Measurements from ENCODE around the gene KCTD5. TPM values are rescaled to one million over a fixed set of nuclear protein-coding genes. Genes with fewer than 3 reads are reported as not detected.

Gene KCTD5
- total and polyA plus RNA-seq, 9 of the 15 experiments (the other 6 are each of a cell fraction or from before 2014, with no cell fraction given), result 0.73 to 58.3 (median 32.3) TPM

- H3K27me3 ChIP-seq (ENCODE audit: control insufficient read depth in 2 of 2, insufficient read depth in 2 of 2, low read length in 2 of 2), result peaks cover 19 to 35% of the 10 kb centered on the region in 2 experiments; a peak in 4 of 5 replicates
- 4% methylated on average over 9 of the region's 9 CpGs for WGBS (ENCODE audit: insufficient coverage, low coverage, missing lambda C conversion rate)
- H3K4me3 ChIP-seq, result no peak overlapping the region
- no peaks in the 10 kb centered on the region for H3K9me1 ChIP-seq (ENCODE audit: control insufficient read depth, insufficient read depth, low read length)
- peaks cover 4% of the 10 kb centered on the region; the same call in 1 of the 2 replicates for H4K20me1 ChIP-seq (replicated peaks; ENCODE audit: control insufficient read depth, insufficient read depth, low read length)
- BruUV-seq (replicated peaks), result no TSS peak
- in situ Hi-C loops (cut with MboI) (no loop called here), intact Hi-C loops (cut with micrococcal nuclease) (no loop called here)
- no peak overlapping the region for H2AFZ ChIP-seq (ENCODE audit: low read depth, low read length)
- ATAC-seq (no peak), FAIRE-seq (no peak), DNase-seq (ENCODE audit: extremely low read depth in 1 of 4, low spot score in 3 of 4) (no peak)
- H3K9me3 ChIP-seq (replicated peaks; ENCODE audit: control insufficient read depth, insufficient read depth, low read depth, low read length), result no peaks in the 10 kb centered on the region
- H3K9ac ChIP-seq (ENCODE audit: insufficient read depth in 1 of 2, low read depth in 2 of 2, low read length in 2 of 2), result no peak overlapping the region
- CTCF ChIA-PET (ENCODE audit: low intra/inter-chr PET ratio), result no interaction called here
- POLR2A ChIA-PET, result no interaction called here
- no peak overlapping the region for H3K27ac ChIP-seq (ENCODE audit: extremely low read depth, low read depth, low read length)
- H3K4me1 ChIP-seq (replicated peaks in 1 of 2; ENCODE audit: control insufficient read depth in 2 of 2, insufficient read depth in 2 of 2, low read length in 2 of 2), result peaks cover 0 to 75% of the 10 kb centered on the region in 2 experiments; a peak in 2 of 5 replicates
- H3K36me3 ChIP-seq (ENCODE audit: control insufficient read depth, insufficient read depth, low read length), result no peaks in the 10 kb centered on the region
- TF ChIP-seq FOS (IDR thresholded peaks at IDR 0.05; ENCODE audit: extremely low read depth, insufficient read length) (no peak), ELF2 (CRISPR knock-in tag; IDR thresholded peaks at IDR 0.05) (no peak), ZNF23 (CRISPR knock-in tag; IDR thresholded peaks at IDR 0.05) (no peak), ZNF224 (CRISPR knock-in tag; IDR thresholded peaks at IDR 0.05) (no peak), ZFP1 (CRISPR knock-in tag; IDR thresholded peaks at IDR 0.05) (no peak), HDGF (IDR thresholded peaks at IDR 0.05) (no peak), ZNF316 (IDR thresholded peaks at IDR 0.05) (no peak), DIDO1 (tag; IDR thresholded peaks at IDR 0.05; ENCODE audit: low read depth) (no peak), MAFK (IDR thresholded peaks at IDR 0.05; ENCODE audit: low read length) (no peak), ZNF644 (tag; IDR thresholded peaks at IDR 0.05; ENCODE audit: low read depth) (no peak)
- TF ChIP-seq, protein P1, sequence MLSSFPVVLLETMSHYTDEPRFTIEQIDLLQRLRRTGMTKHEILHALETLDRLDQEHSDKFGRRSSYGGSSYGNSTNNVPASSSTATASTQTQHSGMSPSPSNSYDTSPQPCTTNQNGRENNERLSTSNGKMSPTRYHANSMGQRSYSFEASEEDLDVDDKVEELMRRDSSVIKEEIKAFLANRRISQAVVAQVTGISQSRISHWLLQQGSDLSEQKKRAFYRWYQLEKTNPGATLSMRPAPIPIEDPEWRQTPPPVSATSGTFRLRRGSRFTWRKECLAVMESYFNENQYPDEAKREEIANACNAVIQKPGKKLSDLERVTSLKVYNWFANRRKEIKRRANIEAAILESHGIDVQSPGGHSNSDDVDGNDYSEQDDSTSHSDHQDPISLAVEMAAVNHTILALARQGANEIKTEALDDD (IDR thresholded peaks at IDR 0.05), result no peak
- TF ChIP-seq, protein P2, sequence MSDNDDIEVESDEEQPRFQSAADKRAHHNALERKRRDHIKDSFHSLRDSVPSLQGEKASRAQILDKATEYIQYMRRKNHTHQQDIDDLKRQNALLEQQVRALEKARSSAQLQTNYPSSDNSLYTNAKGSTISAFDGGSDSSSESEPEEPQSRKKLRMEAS (CRISPR knock-in tag; IDR thresholded peaks at IDR 0.05), result no peak
- TF ChIP-seq, protein P3, sequence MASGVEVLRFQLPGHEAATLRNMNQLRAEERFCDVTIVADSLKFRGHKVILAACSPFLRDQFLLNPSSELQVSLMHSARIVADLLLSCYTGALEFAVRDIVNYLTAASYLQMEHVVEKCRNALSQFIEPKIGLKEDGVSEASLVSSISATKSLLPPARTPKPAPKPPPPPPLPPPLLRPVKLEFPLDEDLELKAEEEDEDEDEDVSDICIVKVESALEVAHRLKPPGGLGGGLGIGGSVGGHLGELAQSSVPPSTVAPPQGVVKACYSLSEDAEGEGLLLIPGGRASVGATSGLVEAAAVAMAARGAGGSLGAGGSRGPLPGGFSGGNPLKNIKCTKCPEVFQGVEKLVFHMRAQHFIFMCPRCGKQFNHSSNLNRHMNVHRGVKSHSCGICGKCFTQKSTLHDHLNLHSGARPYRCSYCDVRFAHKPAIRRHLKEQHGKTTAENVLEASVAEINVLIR (CRISPR knock-in tag; IDR thresholded peaks at IDR 0.05), result no peak
- TF ChIP-seq, protein P4, sequence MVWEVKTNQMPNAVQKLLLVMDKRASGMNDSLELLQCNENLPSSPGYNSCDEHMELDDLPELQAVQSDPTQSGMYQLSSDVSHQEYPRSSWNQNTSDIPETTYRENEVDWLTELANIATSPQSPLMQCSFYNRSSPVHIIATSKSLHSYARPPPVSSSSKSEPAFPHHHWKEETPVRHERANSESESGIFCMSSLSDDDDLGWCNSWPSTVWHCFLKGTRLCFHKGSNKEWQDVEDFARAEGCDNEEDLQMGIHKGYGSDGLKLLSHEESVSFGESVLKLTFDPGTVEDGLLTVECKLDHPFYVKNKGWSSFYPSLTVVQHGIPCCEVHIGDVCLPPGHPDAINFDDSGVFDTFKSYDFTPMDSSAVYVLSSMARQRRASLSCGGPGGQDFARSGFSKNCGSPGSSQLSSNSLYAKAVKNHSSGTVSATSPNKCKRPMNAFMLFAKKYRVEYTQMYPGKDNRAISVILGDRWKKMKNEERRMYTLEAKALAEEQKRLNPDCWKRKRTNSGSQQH (CRISPR knock-in tag; IDR thresholded peaks at IDR 0.05), result no peak
- TF ChIP-seq, protein P5, sequence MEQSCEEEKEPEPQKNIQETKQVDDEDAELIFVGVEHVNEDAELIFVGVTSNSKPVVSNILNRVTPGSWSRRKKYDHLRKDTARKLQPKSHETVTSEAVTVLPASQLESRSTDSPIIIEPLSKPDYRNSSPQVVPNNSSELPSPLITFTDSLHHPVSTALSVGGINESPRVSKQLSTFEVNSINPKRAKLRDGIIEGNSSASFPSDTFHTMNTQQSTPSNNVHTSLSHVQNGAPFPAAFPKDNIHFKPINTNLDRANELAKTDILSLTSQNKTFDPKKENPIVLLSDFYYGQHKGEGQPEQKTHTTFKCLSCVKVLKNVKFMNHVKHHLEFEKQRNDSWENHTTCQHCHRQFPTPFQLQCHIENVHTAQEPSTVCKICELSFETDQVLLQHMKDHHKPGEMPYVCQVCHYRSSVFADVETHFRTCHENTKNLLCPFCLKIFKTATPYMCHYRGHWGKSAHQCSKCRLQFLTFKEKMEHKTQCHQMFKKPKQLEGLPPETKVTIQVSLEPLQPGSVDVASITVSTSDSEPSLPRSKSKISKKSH (CRISPR knock-in tag; IDR thresholded peaks at IDR 0.05), result no peak
- no peaks in the 10 kb centered on the region for H3K79me2 ChIP-seq (ENCODE audit: control insufficient read depth, insufficient read depth, low read length)
- no peak overlapping the region for H3K4me2 ChIP-seq (ENCODE audit: insufficient read depth, low read length)
Measured at GRCh38 chr16:2715064-2715463, 32.7 kb downstream of the KCTD5 start.
